Endometrial microvascular endothelial cells (primary cell): ENCODE measurements around the gene CEP295NL. TPM values are rescaled to one million over a fixed set of nuclear protein-coding genes. Genes with fewer than 3 reads are reported as not detected.

Experiments used
- in situ Hi-C: cut with HindIII; loops from 2 replicates; pipeline ENCODE4 v1.10.0; 2017; ENCODE audit warnings: low sequenced_read_pairs, low pct_unique_long_range_greater_than_20kb; ENCODE audit errors: inconsistent ontology term
- total RNA-seq: library from RNA; depleted of rRNA; stranded (reverse); fragments of >200 nt; gene quantifications from one replicate; pipeline ENCODE4 v1.2.3, GENCODE V29; 2015; ENCODE audit errors: inconsistent ontology term

Gene CEP295NL
- total RNA-seq, 1 donor from 2014 or later, result 0.19 TPM

DNA sequence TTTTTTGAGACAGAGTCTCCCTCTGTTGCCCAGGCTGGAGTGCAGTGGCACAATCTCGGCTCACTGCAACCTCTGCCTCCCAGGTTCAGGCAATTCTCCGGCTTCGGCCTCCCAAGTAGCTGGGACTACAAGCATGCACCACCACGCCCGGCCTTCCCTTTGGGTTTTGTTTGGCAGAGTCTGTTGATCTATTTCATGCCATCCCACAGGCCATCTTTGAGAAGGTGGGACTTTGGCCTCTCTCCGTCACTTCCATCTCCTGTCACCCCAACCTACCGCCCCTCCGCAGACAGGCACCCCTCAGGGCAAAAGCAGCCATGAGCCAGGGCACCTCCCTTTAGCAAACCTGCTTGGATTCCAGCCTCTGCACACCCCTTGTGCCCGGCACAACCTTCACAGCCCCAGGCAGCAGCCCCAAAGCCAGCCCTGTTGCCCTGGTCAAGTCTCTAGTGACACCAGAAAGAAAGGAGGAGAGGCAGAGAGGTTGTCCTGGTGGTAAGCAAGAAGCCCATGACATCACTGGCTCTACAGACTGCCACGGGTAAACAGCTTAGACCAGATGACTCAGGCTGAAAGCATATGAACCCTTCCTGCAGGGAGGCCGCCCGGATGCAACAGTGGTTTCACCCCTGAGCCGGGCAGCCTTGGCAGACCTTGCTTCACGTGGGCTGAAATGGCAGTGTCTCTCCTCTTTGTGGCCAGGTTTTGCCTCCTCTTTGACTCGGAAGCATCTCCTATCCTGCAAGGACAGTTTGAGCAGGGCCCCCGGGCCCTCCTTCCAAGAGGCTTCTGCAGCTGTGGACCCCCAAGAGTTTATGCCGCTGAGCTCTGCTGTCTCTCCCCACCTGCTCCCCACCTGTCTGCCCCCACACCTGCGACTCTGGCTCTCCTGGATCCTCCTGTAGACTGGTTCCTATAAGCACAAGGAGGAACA is 30.3 kb upstream of the CEP295NL start:
- in situ Hi-C loops, result no loop called here

DNA sequence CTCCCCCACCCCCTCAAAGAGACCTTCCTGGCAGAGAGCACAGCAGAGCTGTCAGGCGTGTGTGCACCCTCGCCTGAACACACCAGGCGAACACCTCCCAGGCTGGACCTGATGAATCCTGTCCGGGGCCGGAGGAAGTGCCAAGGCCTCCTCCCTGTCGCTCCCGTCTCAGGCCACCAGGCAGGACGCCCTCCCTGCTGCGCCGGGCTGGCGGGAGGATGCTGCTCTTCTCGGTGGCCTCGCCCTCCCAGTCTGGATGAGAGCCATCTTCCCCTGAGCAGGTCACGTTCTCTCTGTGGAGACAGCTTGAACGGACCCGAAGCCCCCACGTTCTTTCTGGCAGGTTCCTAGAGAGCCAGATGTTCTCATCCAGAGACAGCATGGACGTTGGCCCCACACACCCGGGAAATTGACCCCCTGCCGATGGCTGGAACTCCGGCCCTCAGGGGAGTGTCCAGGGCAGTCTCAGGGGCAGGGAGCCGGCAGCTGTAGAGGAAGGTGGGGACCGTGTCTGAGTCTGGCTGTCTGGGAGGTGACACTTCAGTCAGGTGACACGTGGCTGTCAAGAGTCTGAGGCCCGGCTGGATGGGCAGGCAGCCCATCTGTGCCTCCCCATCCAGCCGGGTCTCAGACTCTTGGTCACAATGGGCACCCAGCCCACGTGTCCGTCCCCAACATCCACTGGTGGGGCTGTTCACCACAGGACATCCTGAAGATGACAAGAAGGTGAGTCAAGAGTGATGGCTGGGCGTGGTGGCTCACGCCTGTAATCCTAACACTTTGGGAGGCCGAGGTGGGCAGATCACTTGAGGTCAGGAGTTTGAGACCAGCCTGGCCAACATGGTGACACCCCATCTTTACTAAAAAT is 27.1 kb upstream of the CEP295NL start:
- in situ Hi-C loops, result no loop called here

DNA sequence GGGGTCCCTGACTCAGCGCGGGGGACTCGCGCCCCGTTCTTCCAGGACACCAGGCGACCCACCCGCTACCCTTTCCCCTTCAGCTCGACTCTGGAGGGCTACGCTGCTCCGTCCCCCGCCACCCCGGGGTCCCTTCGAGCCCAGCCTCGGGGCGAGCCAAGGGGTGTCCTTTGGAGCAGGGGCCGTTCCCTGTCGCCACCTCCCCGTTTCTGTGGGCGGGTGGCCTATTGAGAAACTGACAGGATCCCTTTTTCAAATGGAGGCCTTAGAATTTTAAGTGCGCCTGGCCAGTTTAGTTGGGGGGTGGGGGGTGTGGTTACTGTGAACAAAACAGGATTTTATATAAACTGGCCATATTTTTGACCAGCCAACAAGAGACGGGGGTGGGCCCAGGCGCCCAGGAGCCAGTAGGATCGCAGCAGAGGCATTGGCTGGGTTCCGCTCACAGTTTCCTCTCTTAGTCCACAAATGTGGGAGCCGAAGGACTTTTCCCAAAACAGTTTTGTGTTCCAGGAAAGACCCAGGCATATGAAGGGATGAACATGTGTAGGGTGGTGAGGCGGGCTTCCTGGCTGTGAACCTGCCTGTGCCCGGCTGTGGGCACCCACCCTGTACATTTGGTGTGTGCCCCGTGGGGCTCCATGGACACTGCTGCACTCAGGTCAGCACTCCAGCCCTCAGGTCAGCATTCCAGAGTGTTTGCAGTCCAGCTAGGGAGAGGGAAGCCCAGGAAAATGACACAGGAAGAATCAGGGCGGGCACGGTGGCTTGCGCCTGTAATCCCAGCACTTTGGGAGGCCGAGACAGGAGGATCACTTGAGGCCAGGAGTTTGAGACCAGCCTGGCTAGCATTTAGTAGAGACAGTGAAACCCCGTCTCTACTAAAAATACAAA is 22.9 kb upstream of the CEP295NL start:
- in situ Hi-C loops, result no loop called here

DNA sequence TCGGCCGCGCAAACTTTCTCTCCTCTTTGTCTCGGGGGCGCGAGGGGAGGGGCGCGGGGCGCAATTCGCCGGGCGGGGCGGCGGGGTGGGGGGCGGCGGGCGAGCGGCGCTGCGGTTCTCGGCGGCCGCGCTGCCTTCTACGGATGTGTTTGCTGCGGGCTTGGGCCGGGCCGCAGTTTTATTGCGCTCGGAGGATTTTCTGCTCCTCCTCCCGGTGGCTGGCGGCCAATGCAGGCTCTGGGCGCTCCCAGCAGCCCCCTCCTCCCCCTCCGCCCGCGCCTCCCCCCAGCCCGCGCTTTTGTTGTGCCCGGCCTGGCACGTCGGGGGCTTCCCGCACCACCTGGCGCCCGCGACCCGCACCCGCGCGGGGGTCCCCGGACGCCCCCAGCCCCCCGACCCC is 22.2 kb upstream of the CEP295NL start, which contains the start of gene TIMP2:
TIMP2 (minus strand) TSS at position 154 of the 400 bp plus-strand sequence. CDS start 299 bp downstream, outside the sequence.
- in situ Hi-C loops, result no loop called here

DNA sequence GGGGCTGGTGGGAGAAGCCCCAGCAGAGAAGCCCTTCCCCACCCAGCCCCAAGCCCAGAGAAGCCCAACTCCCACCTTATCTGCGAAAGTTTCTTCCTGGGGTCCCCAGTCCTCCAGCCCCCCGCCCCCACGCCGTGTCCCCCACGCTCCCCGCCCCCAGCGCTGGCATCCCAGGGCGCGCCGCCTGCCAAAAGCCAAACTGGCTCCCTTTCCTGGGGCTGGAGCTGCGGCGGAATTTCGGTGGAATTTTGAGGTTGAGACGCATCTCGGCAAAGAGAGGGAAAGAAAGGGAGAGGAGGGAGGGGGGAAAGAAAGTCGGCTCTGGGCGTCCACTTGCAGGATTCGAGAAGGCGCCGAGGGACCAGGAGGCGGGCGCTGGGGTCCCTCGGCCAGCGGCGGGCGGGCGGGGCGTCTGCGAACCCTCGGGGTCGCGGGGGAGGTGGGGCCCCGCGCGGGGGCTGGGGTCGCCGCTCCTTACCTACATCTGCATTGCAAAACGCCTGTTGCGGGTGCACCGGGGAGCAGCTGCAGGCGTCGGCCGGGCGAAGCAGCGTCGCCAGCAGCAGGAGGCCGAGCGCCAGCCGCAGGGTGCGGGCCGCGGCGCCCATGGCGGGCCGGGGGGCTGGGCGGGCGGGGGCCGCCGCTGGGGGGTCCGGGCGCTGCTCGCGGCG is 21.6 kb upstream of the CEP295NL start:
- in situ Hi-C loops, result no loop called here

DNA sequence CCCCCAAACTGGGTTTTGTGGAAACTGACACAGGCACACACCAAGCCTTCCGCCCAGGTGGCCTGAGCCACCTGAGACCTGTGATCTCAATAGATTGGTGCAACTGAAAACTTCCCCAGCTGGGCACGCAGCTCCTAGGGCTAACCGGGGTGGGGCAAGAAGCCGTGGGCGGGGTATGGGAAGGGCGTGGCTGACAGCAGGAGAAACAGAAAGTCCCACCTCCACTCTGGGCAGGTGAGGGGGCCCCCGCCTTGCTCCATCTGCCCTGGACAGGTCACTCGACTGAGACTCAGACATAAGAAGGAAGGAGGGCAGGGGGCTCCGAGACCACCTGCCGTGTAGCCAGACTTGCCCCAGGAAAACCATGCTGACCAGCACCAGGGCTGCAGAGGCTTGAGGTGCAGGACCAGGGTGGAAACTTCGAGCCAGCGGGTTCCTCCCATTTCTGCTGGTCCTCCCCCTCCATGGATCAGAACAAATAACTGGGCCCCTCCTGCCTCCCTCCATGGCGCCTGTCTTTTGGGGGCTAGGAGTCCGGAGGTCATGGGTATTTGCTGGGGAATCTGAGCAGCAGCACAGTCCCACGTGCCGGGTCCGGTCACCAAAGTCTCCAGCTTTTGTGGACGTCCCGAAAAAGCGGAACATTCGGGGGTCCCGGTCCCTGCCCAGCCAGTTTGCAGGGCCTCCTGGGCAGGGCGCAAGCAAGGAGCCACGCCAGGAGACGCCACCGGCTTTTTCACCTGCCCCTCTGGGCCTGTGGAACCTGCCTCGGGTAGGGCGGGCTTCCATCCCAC is 20.9 kb upstream of the CEP295NL start:
- in situ Hi-C loops, result no loop called here

DNA sequence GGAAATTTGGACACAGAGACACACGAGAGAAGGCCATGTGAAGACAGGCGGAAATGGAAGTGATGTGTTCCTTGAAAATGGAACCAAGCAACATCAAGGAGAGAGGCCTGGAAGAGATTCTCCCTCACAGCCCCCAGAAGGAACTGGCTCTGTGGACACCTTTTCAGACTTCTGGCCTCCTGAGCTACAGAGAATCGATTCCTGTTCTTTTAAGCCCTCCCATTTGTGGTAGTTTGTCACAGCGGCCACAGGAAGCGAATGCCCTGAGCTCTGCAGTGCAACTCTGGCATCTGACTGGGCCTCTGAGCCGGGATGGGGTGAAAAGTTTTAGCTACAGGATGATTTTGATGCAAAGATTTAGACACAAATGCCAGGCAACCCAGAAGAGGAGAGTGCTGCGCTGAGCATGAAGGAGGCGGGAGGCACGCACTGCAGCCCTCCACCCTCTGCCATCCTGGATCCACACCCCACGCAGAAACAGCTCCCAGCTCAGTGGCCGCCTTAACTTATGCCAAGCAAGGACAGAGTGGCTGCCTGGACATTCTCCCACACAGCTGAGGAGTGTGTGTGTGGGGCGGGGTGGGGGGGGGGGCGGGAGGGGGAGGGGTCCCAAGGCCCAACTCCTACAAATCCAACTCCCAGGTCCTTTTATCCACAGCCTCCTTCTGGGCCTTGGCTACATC is 20.0 kb upstream of the CEP295NL start:
- in situ Hi-C loops, result no loop called here

DNA sequence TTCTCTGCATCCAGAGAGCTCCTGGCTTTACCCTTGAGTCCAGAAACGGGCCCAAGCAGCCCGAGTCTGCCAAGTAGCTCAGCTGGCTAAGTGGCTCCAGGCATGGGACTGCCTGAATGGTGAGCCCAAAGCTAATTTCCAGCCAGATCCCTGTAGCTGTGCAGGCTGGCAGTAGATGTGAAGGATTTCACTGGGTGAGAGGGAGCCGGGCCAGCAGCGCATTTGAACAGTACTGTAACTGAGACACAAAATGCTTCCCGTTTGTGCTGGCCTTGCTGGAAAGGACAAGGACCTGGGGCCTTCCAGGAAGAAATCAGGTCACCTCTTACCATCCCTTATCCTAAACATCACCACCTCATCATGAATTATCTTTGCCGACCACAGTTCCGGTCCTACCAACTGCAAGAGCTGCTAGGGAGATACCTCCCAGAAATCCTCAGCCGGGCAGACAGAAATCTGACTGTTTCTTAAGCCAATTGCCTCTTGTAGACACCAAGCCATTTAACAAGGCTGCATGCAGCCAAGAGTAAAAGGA is 18.5 kb upstream of the CEP295NL start:
- in situ Hi-C loops, result no loop called here

DNA sequence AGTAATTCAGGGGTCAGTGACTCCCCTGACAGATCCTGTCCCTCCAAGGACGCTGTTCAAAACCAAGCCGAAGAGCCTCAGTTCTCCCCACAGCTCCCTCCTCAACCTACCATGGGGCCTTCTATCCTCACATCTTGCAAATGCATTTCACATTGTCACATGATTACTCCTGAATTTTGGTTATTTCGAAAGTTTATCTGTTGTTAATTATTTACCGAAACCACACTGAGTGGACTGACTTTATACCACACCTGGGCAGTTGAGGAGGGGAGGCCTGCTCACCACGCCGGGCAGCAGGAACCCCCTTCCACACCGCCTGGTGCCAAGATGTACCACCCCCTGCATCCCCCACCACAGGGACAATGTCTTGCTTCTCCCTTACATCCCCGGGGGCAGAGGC is 17.5 kb upstream of the CEP295NL start:
- in situ Hi-C loops, result no loop called here

DNA sequence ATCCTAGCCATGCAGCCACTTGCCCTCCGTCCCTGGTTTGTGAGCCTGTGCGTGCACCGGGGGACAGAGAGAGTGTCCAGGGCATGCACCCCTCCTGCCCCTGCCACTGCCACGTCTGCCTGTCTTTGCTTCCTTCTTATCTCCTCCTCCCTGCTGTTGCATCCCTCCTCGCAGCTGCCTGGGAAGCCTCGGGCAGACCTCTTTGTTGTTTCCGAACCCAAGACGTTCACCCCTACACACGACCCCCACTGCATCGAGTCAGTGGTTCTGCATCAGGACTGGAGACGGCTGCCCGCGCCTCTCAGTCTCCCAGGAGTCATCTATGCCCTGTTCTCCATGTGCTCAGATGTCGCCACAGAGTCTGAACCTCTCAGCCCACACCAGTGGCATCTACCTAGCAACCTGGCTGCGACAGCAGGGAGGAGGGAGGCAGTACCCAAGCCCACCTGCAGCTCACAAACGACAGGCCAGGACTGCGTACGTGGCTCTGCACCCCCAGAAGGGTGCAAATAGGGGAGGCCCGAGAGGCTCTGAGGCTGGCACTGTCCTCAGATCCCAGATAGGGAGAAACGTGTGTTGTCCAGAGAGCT is 17.0 kb upstream of the CEP295NL start:
- in situ Hi-C loops, result no loop called here

DNA sequence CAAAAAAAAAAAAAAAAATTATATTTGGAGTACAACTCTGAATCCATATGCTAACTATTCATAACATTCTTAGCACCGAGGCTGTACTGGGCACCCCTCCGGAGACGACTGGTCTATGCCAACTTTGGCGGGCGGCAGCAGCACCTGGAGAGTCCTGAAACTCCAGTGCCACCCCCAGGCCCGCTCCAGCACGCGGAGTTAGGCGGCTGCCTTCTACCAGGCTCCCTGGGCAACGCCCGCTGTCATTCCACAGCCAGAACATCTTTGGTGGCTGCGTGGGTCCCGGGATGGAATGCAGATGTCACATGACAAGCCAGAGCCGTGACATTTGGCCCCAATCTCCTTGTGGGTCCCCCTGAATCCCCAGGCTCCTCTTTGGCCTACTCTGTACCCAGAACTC is 16.0 kb upstream of the CEP295NL start:
- in situ Hi-C loops, result no loop called here

DNA sequence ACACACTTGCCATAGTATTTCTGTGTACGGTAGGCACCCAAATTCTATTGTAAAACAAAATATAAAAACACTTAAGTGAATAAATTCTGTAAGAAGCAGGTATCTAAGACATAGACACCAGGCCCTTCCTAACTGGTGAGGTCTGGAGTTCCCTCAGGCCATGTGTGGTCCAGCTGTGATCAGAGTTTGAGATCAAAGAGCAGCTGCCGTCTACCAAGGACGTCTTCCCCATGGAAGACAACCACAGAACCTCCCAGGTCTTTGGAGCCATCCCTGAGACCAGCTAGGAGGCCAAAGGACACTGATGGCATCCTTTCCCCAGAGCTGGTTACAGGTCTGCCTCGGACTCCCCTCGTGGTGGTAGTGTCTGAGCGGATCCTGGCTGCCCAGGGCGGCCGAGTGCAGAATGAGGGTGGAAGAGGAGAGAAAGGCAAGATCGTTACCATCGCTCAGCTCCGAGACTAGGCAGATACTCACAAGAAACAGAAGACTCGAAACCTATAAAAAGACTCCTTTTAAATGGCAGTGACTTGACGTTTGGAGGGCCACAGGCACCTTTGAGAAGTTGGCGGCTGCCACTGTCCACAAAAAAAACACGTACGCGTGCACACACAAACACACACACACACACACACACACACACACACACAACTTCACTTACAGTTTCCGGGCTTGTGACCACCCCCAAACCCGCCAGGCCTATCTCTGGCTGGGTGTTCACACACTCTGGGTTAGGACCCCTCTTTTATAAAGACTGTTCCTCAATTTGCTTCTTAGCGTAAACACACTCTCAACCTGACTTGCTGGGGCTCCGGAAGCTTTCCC is 14.7 kb upstream of the CEP295NL start:
- in situ Hi-C loops, result no loop called here

DNA sequence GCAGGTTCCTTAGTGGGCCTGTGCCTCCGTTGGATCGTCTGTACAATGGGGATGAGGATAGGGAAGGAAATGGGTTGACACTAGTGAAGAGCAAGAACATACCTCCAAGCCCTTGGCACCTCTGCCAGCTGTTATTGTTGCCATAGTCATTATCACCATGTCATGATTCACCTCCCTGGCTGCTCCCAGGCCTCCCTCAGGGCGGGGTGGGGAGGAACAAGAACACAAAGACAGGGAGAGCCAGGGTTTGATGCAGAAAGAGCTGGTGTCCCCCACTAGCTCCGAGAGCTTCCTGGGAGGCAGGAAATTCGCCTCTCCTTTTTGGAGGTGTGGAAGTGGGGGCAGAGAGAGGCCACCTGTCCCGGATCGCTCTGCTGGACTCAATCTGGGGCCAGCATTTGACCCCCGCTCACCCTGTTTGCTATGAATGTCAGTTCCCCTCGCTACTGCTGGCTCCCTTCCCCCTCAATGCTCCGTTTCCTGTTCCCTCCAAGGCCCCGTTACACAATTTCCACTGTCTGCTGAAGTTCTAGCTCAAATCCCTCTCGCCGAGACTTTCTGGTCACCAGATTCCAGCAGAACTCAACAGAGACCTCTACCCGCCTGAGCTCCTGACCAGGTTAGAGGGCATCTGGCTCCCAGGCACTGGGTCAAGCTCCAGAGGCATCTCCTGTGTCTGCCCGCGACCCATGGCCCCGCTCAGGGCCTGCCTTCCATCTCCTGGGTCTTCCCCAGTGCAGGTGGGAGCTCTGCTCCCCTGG is 13.1 kb upstream of the CEP295NL start:
- in situ Hi-C loops, result no loop called here

DNA sequence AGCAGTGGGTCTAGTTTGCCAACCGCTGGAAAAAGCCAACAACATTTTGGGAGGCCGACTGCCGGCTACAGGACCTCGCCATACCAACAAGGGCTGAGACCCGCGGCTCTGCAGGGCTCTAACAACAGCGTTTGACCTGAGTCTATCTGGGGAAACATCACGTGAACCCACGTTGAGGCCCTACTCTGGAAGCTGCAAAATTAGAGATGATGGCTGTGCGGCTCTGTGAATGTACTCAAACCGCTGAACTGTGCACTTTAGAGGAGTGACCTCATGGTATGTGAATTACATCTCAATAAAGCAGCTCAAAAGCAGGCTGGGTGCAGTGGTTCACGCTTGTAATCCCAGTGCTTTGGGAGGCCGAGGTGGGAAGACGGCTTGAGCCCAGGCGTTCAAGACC is 10.1 kb upstream of the CEP295NL start:
- in situ Hi-C loops, result no loop called here

DNA sequence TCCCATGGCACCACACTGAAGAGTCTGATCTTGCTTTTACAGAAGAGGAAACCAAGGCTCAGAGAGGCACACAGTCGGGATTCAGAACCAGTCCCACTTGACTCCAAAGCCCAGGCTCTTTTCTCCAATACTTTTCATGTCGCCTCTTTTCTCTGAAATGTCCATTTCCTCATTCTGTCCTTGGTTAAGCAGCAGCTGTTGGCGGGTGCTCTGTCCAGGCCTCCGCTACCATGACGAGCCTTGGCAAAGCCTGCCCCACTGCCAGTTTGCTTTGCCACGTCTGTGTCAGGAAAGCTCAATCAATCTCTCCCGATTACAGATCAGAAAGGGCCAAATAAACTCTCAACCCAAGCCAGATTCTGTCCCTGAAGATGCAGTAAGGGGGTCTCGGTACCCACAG is 9.1 kb upstream of the CEP295NL start:
- in situ Hi-C loops, result no loop called here
